GM18520 (cell line): Measurements from ENCODE around the gene CEP85.
"Not testable (repeated sequence)": the region's sequence is repeated elsewhere in the genome, so short reads cannot be mapped to it uniquely, and the experiment has no call there.

Experiments used
- ATAC-seq: cut with Tn5 transposase; IDR thresholded peaks from one replicate; pipeline ENCODE4 v1.9.1; 2021; ENCODE audit not compliant: unreplicated experiment

CEP85 gene

DNA sequence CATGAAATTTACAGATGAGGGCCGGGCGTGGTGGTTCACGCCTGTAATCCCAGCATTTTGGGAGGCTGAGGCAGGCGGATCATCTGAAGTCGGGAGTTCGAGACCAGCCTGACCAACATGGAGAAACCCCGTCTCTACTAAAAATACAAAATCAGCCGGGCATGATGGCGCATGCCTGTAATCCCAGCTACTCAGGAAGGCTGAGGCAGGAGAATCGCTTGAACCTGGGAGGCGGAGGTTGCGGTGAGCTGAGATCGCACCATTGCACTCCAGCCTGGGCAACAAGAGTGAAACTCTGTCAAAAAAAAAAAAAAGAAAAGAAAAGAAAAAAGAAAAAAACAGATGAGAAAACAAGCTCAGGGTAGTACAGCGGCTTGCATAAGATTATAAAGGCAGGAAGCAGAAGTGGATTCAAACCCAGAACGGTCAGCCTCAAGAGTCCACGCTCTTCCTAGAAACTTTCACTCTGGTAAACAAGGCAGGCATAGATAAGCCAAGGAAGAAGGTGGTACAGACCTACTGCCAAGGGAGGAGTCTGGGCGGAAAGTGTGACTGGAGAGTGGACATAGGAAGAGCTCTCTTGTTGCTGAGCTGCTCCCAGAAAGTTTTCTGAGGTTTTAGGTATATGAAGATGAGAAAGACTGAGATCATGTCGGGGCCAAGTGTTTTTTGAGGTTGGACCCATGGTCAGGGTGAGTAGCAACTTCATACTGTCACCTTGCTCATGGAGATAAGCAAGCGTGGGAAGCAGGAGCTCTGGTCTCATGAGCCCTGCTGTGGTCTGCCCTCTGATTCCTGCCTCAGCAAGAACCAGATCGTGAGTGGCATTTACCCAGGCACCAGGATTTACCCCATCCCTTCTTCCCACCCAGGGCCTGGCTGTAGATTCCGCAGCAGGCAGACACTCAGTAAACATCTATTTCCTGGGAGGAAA is 74.2 kb downstream of the CEP85 start:
- not testable (repeated sequence) for ATAC-seq

DNA sequence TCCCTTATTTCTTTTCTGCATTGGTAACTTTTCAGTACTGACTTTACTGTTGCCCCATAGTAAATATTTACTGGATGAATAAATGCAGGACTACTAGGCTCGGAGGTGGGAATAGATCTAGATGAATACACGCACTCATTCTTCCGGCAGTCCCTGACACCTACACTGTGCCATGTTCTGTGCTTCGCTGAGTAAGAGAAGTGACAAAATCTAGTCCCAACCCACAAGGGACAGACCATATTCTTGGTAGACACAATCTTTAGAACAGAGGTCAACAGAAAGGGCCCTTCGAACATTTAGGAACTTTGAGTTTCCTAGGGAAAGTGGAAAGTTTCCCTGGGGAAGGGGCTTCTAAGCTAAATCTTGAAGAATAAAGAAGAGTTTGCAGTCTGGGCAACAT is 80.5 kb downstream of the CEP85 start:
- ATAC-seq, result no peak

DNA sequence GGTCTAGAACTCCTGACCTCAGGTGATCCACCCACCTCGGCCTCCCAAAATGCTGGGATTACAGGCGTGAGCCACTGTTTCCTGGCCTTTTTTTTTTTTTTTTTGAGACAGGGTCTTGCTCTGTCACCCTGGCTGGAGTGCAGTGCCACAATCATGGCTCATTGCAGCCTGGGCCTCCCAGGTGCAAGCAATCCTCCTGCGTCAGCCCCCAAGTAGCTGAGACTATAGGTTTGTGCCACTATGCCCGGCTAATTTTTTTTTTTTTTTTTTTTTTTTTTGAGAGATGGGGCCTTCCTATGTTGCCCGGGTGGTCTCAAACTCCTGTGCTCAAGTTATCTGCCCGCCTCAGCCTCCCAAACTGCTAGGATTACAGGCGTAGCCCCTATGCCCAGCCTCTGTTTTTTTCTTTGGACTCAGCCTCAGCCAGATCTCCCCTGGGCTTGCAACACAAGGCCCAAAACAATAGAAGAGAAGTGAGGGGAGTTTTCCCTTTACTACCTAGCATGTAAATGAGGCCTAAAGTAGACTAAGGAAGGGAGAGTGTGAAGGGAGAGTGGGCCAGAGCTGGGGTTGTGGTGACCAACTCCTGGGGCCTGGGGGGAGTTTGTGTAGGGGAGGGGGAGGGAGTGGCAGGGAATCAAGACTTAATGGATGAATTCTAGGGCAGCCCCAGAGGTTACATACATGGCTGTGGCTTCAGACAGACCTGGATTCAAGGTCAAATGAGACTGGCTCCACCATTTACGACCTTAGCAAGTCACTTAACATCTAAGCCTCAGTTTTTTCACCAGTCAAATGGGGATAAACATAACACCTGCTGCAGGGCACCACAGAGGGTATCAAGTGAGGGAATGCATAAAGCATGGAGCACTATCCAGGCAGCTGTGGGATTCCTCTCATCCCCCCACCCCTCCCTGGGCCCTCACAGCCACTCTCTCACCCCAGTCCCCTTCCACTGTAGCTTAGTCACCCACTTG is 82.2 kb downstream of the CEP85 start:
- ATAC-seq, result no peak

DNA sequence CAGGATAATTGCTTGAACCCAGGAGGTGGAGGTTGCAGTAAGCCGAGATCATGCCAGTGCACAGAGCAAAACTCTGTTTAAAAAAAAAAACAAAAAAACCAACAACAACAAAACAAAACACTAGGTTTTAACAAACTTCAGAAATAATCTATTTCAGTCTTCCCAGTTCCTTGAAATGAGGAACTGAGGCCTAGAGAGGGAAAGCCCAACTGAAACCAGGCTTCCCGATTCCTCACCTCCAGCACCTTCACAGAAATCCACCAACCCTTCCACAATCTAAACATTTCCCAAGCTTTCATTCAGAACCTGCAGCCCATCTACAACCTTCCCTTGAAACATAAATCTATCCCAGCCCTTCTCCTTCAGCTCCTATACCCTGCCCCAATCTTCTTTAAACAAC is 83.1 kb downstream of the CEP85 start:
- ATAC-seq, result no peak

DNA sequence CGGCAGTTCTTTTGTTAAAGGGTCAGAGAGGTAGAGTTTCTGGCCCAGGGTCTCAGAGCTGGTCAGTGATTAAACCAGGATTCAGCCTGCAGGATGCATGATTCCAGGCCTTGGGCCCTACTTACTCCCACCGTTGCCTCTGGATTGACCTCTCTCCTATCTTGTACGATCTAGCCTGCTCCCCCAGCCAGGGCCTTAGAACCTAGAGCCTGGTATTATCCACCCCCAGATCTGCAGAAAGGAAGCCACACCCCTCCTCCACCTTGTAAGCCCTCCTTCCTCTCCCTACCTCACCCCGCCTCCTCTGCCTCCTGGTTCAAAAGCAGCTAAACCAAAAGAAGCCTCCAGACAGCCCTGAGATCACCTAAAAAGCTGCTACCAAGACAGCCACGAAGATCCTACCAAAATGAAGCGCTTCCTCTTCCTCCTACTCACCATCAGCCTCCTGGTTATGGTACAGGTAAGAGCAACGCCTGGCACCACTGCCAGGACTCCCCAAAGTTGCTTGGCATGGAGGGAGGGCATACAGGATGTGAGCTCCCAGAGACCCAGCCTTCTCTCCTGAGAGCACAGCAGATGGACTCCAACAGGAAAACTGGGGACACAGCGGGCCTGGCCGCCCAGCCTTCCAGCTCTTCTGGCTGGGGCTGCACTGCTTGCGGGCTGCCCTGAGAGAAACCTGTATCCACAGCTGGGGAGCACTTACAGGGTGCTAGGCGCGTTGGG is 83.8 kb downstream of the CEP85 start, which contains the start of gene CD52:
CD52 (plus strand) TSS at position 347 of the 726 bp plus-strand sequence; CDS start at position 407, 60 bp downstream.
- no peak for ATAC-seq

DNA sequence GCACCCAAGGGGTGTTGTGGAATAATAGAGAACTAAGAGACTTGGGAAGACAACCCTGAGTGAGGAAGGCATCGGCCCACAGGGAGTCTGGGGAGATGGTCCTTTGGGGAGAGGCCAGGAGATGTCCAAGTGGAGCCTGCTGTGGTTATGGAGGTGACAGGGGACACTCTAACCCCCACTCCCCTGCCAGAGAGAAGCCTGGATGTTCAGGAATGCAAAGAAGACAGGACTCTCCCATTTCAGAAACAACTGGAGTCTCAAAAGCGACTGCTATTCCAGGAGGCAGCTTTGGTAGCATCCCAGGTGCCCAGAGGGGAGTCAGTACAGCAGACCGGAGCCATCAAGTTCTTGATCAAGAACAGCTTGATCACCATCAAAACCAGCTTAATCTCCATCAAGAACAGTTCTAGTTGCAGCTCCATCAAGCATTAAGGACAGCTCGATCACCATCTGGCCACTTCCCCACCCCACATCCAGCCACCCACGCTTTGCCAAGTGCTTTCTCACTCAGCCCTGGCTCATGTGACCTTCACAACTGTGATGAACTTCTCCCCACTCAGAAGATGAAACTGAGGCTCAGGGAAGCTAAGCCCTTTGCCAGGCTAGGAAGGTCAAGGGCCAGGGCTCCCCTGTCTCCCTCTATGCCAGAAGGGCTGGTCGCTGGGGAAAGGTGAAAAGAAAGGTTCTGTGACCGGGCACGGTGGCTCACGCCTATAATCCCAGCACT is 84.5 kb downstream of the CEP85 start:
- ATAC-seq, result no peak

DNA sequence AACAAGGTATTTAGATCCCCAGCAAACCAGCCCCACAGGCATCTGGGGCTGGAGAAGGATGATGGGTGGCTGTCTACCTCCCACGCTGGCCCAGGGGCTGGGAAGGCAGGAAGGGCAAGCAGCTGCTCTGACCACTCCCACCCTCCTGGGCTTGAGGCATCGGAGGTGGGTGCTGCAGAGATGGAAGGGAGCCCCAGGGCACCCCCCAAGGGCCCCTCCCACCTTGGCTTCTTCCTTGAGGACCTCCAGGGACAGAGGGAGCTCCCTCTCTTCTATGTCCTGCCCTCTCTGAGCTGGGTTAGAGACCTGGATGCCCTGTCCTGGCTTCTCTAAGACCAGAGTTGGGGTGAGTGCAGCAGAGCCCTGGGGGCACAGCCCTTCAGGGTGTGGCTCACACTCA is 86.9 kb downstream of the CEP85 start:
- ATAC-seq, result no peak

DNA sequence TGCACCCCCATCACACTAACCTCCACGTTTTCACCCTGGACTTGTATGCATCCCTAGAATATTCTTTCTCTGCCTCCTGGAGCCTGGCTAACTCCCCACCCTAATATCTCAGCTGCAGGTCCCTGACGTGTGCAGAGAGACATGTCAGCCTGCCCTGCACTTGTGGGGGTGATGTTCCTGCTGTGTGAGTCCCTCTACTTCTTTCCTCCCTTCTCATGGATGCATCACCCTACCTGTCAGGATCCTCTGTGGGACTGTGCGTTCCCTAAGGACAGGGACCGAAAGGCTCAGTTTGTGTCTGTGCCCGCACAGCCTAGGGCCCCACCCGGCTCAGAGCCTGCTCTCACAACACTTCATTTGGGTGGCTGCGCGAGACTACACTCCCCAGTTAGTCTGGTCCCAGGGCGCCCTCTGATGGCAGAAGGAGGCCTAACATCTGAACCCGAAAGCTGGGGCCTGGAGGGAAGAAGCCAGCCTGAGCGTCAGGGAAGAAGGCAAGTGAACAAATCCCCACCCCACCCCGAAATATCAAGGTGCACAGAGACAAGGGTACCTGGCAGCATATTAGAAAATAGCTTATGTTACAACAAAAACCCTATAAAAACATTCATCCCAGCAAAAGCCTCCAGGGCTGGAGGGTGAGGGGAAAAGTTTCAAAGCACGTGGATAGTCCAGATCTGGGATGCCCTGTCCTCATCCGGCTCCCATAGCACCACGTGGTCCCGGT is 87.5 kb downstream of the CEP85 start:
- ATAC-seq, result no peak

DNA sequence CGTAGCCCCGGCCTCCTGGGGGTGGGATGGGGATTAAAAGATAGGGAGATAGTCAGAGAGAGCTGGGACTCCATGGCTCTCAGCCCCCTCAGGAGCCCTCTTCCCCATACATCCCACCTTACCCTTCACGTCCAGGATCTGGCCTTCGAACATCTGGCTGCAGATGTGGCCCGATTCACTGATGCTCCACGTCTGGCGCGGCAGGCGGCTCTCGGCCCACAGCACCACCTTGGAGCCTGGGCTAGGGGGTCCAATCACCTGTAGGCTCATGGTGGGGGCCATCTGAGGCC is 88.0 kb downstream of the CEP85 start:
- ATAC-seq, result no peak

DNA sequence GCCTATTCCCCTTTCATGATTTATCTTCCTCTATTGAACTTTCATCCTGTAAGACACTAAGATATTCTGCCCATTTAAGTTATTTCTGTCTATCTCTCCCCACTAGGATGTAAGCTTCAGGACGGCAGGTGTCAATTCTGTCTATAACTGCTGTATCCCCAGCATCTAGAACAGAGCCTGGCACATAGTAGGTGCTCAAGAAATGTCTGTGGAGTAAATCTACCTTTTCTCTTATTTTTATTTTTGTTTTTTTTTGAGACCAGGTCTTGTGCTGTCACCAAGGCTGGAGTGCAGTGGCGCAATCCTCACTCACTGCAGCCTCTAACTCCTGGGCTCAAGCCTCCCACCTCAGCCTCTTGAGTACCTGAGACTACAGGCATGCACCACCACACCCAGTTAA is 89.4 kb downstream of the CEP85 start:
- no peak for ATAC-seq

DNA sequence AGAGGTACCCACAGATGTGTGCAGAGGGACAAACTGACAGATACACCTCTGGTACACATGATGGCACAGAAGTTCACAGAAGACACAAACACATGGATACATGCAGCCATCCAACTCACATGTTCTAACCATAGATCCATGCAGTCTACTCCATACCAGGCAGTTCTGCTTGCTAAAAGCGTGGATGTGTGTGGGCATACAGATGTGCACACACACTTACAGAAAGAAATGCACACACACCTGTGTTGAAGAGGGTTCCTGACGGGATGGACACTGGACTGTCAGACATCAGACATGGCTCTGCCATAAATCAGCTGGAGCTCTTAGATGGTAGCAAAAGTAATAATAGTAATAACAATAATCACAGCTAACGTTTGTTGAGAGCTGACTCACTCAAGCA is 90.5 kb downstream of the CEP85 start:
- ATAC-seq, result no peak

DNA sequence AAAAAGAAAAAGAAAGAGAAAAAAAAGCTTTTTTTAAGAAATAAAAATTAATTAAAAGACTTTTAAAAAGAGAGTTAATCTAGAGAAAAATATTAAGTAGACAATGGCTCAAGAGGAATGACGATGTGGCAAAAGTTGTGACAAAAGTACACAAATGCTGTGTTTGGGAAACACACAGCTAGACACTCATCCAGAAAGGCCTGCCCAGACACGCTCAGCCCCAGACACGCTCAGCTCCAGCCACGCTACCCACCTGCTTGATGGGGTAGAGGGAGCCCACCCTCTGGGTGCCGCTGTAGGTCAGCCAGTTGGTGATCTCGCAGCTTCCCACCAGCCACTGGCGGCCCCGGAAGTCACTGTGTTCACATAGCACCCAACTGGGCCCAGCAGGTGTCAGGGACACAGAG is 94.0 kb downstream of the CEP85 start:
- no peak for ATAC-seq
